A549 (cell line): Measurements from ENCODE around the gene OR7C1.
"Not testable (repeated sequence)": the region's sequence is repeated elsewhere in the genome, so short reads cannot be mapped to it uniquely, and the experiment has no call there.

Experiments used
- BHLHE40 ChIP-seq: IDR thresholded peaks from 2 replicates; pipeline ENCODE4 v1.6.1; 2012; ENCODE audit warnings: low read depth, low read length, inconsistent platforms
- CHD4 ChIP-seq: fragments of 200-600 bp; sonication (generic); IDR thresholded peaks from 2 replicates; pipeline ENCODE4 v1.6.1; 2016; ENCODE audit warnings: antibody characterized with exemption, mild to moderate bottlenecking, borderline replicate concordance
- EP300 ChIP-seq, 2 experiments: fragments of >200 bp; sonication (Bioruptor Twin); formaldehyde crosslinking; IDR thresholded peaks; 2 replicates in 1 of 2; 3 replicates in 1 of 2; pipeline ENCODE4 v1.6.1; 2016 to 2017
- JUNB ChIP-seq: fragments of >200 bp; sonication (Bioruptor Twin); formaldehyde crosslinking; IDR thresholded peaks from 2 replicates; pipeline ENCODE4 v1.6.1; 2016
- KDM1A ChIP-seq: fragments of 200-600 bp; sonication (generic); IDR thresholded peaks from 2 replicates; pipeline ENCODE4 v1.6.1; 2016; ENCODE audit warnings: low read depth, mild to moderate bottlenecking
- MAFK ChIP-seq: fragments of 450-650 bp; IDR thresholded peaks from 2 replicates; pipeline ENCODE4 v1.6.1; 2014; ENCODE audit not compliant: partially characterized antibody
- POLR2A ChIP-seq: IDR thresholded peaks from 2 replicates; pipeline ENCODE4 v1.6.1; 2012; ENCODE audit warnings: mild to moderate bottlenecking, low read length
- POLR2AphosphoS2 ChIP-seq: conservative IDR thresholded peaks from 2 replicates; pipeline ENCODE4 v1.6.1; 2012; ENCODE audit warnings: low read length, improper control_type of control experiment, inconsistent platforms
- RAD21 ChIP-seq, 2 experiments: fragments of >200 bp in 1 of 2; sonication (Bioruptor Twin) in 1 of 2; formaldehyde crosslinking in 1 of 2; IDR thresholded peaks in 1 of 2; conservative IDR thresholded peaks in 1 of 2; 2 replicates in 1 of 2; 3 replicates in 1 of 2; pipeline ENCODE4 v1.6.1; 2012 to 2018; ENCODE audit warnings: inconsistent platforms in 1 of 2
- RCOR1 ChIP-seq: fragments of 150-350 bp; IDR thresholded peaks from 2 replicates; pipeline ENCODE4 v1.6.1; 2014; ENCODE audit warnings: antibody characterized with exemption, low read length, low read depth
- ZFP36 ChIP-seq: fragments of 450-650 bp; IDR thresholded peaks from 2 replicates; pipeline ENCODE4 v1.6.1; 2014; ENCODE audit warnings: borderline replicate concordance; ENCODE audit not compliant: partially characterized antibody
- TF ChIP-seq, protein P1 (sequence below): fragments of >200 bp; sonication (Bioruptor Twin); formaldehyde crosslinking; IDR thresholded peaks from 3 replicates; pipeline ENCODE4 v1.5.1; 2016
- TF ChIP-seq, protein P2 (sequence below): fragments of 150-350 bp; IDR thresholded peaks from 2 replicates; pipeline ENCODE4 v1.6.1; 2014; ENCODE audit warnings: low read depth, mild to moderate bottlenecking, low read length
- TF ChIP-seq, protein P3 (sequence below): IDR thresholded peaks from 2 replicates; pipeline ENCODE4 v1.6.1; 2012; ENCODE audit warnings: low read depth, borderline replicate concordance

DNA sequence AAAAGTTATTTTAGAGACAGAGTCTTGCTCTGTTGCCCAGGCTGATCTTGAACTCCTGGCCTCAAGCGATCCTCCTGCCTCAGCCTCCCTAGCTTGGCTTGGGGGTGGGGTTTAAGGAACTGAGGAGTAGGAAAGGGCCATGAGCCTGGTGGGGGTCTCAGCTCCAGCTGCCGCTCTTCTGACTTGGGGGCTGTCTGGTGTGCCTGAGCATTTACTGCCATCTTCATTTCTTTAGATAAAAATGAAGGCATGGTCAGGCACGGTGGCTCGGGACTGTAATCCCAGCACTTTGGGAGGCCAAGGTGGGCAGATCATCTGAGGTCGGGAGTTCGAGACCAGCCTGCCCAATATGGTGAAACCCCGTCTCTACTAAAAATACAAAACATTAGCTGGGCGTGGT is 59.7 kb downstream of the OR7C1 start:
- TF ChIP-seq, protein P1, sequence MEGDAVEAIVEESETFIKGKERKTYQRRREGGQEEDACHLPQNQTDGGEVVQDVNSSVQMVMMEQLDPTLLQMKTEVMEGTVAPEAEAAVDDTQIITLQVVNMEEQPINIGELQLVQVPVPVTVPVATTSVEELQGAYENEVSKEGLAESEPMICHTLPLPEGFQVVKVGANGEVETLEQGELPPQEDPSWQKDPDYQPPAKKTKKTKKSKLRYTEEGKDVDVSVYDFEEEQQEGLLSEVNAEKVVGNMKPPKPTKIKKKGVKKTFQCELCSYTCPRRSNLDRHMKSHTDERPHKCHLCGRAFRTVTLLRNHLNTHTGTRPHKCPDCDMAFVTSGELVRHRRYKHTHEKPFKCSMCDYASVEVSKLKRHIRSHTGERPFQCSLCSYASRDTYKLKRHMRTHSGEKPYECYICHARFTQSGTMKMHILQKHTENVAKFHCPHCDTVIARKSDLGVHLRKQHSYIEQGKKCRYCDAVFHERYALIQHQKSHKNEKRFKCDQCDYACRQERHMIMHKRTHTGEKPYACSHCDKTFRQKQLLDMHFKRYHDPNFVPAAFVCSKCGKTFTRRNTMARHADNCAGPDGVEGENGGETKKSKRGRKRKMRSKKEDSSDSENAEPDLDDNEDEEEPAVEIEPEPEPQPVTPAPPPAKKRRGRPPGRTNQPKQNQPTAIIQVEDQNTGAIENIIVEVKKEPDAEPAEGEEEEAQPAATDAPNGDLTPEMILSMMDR, result not testable (repeated sequence)
- TF ChIP-seq ZFP36; RCOR1; RAD21 (conservative IDR thresholded peaks at IDR 0.05 in 1 of 2, IDR thresholded peaks at IDR 0.05 in 1 of 2); EP300 (IDR thresholded peaks at IDR 0.05); POLR2AphosphoS2; KDM1A; CHD4; BHLHE40; JUNB; MAFK; POLR2A: not testable (repeated sequence)
- TF ChIP-seq, protein P2, sequence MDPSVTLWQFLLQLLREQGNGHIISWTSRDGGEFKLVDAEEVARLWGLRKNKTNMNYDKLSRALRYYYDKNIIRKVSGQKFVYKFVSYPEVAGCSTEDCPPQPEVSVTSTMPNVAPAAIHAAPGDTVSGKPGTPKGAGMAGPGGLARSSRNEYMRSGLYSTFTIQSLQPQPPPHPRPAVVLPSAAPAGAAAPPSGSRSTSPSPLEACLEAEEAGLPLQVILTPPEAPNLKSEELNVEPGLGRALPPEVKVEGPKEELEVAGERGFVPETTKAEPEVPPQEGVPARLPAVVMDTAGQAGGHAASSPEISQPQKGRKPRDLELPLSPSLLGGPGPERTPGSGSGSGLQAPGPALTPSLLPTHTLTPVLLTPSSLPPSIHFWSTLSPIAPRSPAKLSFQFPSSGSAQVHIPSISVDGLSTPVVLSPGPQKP, result not testable (repeated sequence)
- TF ChIP-seq, protein P3, sequence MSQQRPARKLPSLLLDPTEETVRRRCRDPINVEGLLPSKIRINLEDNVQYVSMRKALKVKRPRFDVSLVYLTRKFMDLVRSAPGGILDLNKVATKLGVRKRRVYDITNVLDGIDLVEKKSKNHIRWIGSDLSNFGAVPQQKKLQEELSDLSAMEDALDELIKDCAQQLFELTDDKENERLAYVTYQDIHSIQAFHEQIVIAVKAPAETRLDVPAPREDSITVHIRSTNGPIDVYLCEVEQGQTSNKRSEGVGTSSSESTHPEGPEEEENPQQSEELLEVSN, result not testable (repeated sequence)
